ENCODE measurements around the gene SIRT3. TPM values are rescaled to one million over a fixed set of nuclear protein-coding genes. Genes with fewer than 3 reads are reported as not detected.

Gene SIRT3
- polyA plus RNA-seq, 3 donors: 4.3 to 23.7 (median 4.3) TPM

- H3K4me3 ChIP-seq (replicated peaks in 1 of 3; ENCODE audit: low read depth in 2 of 3, low read length in 3 of 3): no peak overlapping the region
- no peaks in the 10 kb centered on the region for H3K9me3 Mint-ChIP-seq
- no peak for DNase-seq
- no peak overlapping the region for H2AFZ ChIP-seq (ENCODE audit: insufficient read depth, low read depth, low read length, poor library complexity, severe bottlenecking)
- H3K27me3 Mint-ChIP-seq (ENCODE audit: low read depth in 3 of 3): peaks cover 0 to 2% (median 0%) of the 10 kb centered on the region in 3 donors
- H3K36me3 Mint-ChIP-seq: peaks cover 16 to 26% of the 10 kb centered on the region in 2 donors
- no peaks in the 10 kb centered on the region for H3K9me3 ChIP-seq (replicated peaks in 1 of 2; ENCODE audit: control insufficient read depth in 1 of 2, insufficient read depth in 1 of 2, low read length in 2 of 2)
- no peak for TF ChIP-seq CTCF (IDR thresholded peaks at IDR 0.05)
- no peak overlapping the region for H3K4me3 Mint-ChIP-seq
- no peak overlapping the region for H3K27ac ChIP-seq (ENCODE audit: low read depth in 1 of 2, low read length in 2 of 2)
- no peaks in the 10 kb centered on the region for H3K79me2 ChIP-seq (ENCODE audit: insufficient read depth, low read length)
- no peak overlapping the region for H3K4me2 ChIP-seq (replicated peaks; ENCODE audit: extremely low read depth, low read length, poor library complexity, severe bottlenecking)
- WGBS (ENCODE audit: insufficient coverage): 100% methylated on average over 7 of the region's 9 CpGs
- H3K27ac Mint-ChIP-seq: no peak overlapping the region
- H3K36me3 ChIP-seq (replicated peaks in 1 of 2; ENCODE audit: control insufficient read depth in 1 of 2, insufficient read depth in 2 of 2, low read length in 2 of 2): peaks cover 0 to 7% of the 10 kb centered on the region in 2 donors
- intact Hi-C loops (cut with micrococcal nuclease): no loop called here
- no peak overlapping the region for H3K9ac ChIP-seq (ENCODE audit: insufficient read depth, low read length, poor library complexity, severe bottlenecking)
- H3K4me1 Mint-ChIP-seq: no peaks in the 10 kb centered on the region
- no peaks in the 10 kb centered on the region for H3K4me1 ChIP-seq (ENCODE audit: control insufficient read depth in 1 of 2, insufficient read depth in 2 of 2, low read length in 2 of 2)
- H3K27me3 ChIP-seq (ENCODE audit: control insufficient read depth in 2 of 2, insufficient read depth in 2 of 2, low read length in 2 of 2): no peaks in the 10 kb centered on the region
- no peaks in the 10 kb centered on the region for H4K20me1 ChIP-seq (ENCODE audit: insufficient read depth, low read length)
These were observed 12.3 kb downstream of the SIRT3 start for GRCh38 chr11:223884-224283.

GRCh38 chr11:223026-223789 lies 12.9 kb downstream of the SIRT3 start:
- Mint-ChIP-seq H3K9me3 (no peaks in the 10 kb centered on the region), H3K4me1 (no peaks in the 10 kb centered on the region), H3K36me3 (peaks cover 20 to 26% of the 10 kb centered on the region in 2 donors), H3K27ac (peak overlapping the region in 2 of 7 donors; percentile 7 to 53), H3K4me3 (no peak overlapping the region), H3K27me3 (ENCODE audit: low read depth in 3 of 3) (peaks cover 0 to 2% (median 0%) of the 10 kb centered on the region in 3 donors)
- Histone ChIP-seq H3K79me2 (ENCODE audit: insufficient read depth, low read length) (no peaks in the 10 kb centered on the region), H3K4me1 (ENCODE audit: control insufficient read depth in 1 of 2, insufficient read depth in 2 of 2, low read length in 2 of 2) (no peaks in the 10 kb centered on the region), H3K36me3 (replicated peaks in 1 of 2; ENCODE audit: control insufficient read depth in 1 of 2, insufficient read depth in 2 of 2, low read length in 2 of 2) (peaks cover 0 to 7% of the 10 kb centered on the region in 2 donors), H3K4me2 (replicated peaks; ENCODE audit: extremely low read depth, low read length, poor library complexity, severe bottlenecking) (no peak overlapping the region), H3K27ac (ENCODE audit: low read depth in 1 of 2, low read length in 2 of 2) (no peak overlapping the region), H3K9ac (ENCODE audit: insufficient read depth, low read length, poor library complexity, severe bottlenecking) (no peak overlapping the region), H4K20me1 (ENCODE audit: insufficient read depth, low read length) (no peaks in the 10 kb centered on the region), H3K27me3 (ENCODE audit: control insufficient read depth in 2 of 2, insufficient read depth in 2 of 2, low read length in 2 of 2) (no peaks in the 10 kb centered on the region), H3K4me3 (replicated peaks in 1 of 3; ENCODE audit: low read depth in 2 of 3, low read length in 3 of 3) (no peak overlapping the region), H3K9me3 (replicated peaks in 1 of 2; ENCODE audit: control insufficient read depth in 1 of 2, insufficient read depth in 1 of 2, low read length in 2 of 2) (no peaks in the 10 kb centered on the region), H2AFZ (ENCODE audit: insufficient read depth, low read depth, low read length, poor library complexity, severe bottlenecking) (no peak overlapping the region)
- DNase-seq: no peak
- intact Hi-C loops (cut with micrococcal nuclease): no loop called here
- WGBS (ENCODE audit: insufficient coverage): 95% methylated on average over 16 of the region's 16 CpGs
- TF ChIP-seq CTCF (IDR thresholded peaks at IDR 0.05): no peak
